ENCODE data around the gene GIT2. TPM values are rescaled to one million over a fixed set of nuclear protein-coding genes. Genes with fewer than 3 reads are reported as not detected.
"Not testable (repeated sequence)": the region's sequence is repeated elsewhere in the genome, so short reads cannot be mapped to it uniquely, and the experiment has no call there.

The GIT2 gene
- total and polyA plus RNA-seq, 7 donors, result 10.8 to 29.7 (median 20.3) TPM

DNA sequence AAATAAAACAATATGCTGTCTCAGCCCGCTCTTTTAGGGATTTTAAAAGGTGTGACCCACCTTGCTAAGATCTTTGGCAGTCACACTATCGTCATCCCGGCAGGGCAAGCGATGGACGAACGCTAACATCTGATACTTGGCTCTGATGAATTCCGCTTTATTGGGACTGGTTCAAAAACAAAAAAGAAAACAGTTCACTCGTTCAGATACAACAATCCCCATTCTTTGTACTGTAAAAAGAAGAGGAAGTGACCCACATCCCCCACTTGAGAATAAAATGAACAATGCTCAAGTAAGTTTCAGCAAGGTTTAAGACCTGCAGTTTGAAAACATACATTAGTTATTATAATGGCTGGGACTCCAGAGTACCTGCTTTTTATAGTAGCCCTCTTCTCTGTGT is 7.3 kb downstream of the GIT2 start:
- Histone ChIP-seq H3K4me1 (peaks cover 14% of the 10 kb centered on the region), H3K27ac (no peak overlapping the region), H3K36me3 (ENCODE audit: insufficient read depth in 1 of 2, low read depth in 1 of 2) (peaks cover 0 to 80% of the 10 kb centered on the region in 2 donors), H3K27me3 (ENCODE audit: insufficient read depth in 3 of 3, low read length in 2 of 3) (no peaks in the 10 kb centered on the region), H3K9me3 (no peaks in the 10 kb centered on the region), H3K4me3 (no peak overlapping the region)
- DNase-seq, result no peak
- WGBS, 3 donors, result 56 to 72% (median 65%) methylated on average over 8 of the region's 8 CpGs
- intact Hi-C loops (cut with DNase I), result no loop called here
- TF ChIP-seq, protein P1, sequence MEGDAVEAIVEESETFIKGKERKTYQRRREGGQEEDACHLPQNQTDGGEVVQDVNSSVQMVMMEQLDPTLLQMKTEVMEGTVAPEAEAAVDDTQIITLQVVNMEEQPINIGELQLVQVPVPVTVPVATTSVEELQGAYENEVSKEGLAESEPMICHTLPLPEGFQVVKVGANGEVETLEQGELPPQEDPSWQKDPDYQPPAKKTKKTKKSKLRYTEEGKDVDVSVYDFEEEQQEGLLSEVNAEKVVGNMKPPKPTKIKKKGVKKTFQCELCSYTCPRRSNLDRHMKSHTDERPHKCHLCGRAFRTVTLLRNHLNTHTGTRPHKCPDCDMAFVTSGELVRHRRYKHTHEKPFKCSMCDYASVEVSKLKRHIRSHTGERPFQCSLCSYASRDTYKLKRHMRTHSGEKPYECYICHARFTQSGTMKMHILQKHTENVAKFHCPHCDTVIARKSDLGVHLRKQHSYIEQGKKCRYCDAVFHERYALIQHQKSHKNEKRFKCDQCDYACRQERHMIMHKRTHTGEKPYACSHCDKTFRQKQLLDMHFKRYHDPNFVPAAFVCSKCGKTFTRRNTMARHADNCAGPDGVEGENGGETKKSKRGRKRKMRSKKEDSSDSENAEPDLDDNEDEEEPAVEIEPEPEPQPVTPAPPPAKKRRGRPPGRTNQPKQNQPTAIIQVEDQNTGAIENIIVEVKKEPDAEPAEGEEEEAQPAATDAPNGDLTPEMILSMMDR (IDR thresholded peaks at IDR 0.05), result no peak
- no peak for ATAC-seq

DNA sequence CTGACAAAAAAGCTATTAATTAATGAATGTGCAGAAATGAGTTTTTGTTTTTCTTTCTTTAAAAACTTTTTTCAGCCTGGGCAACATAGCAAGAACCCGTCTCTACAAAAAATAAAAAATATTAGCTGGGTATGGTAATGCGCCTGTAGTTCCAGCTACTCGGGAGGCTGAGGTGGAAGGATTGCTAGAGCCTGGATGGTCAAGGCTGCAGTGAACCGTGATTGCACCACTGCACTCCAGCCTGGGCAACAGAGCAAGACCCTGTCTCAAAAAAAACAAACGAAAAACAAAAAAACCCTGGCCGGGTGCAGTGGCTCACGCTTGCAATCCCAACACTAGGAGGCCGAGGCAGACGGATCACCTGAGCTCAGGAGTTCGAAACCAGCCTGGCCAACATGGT is 7.9 kb downstream of the GIT2 start:
- 89 to 91% (median 89%) methylated on average over 10 of the region's 10 CpGs for WGBS, 3 donors
- Histone ChIP-seq H3K27me3 (ENCODE audit: insufficient read depth in 3 of 3, low read length in 2 of 3) (no peaks in the 10 kb centered on the region), H3K27ac (no peak overlapping the region), H3K9me3 (no peaks in the 10 kb centered on the region), H3K4me3 (no peak overlapping the region), H3K36me3 (ENCODE audit: insufficient read depth in 1 of 2, low read depth in 1 of 2) (peaks cover 0 to 86% of the 10 kb centered on the region in 2 donors), H3K4me1 (peaks cover 9% of the 10 kb centered on the region)
- TF ChIP-seq, protein P1 (IDR thresholded peaks at IDR 0.05), result no peak
- intact Hi-C loops (cut with DNase I), result no loop called here
- DNase-seq (no peak), ATAC-seq (no peak)

DNA sequence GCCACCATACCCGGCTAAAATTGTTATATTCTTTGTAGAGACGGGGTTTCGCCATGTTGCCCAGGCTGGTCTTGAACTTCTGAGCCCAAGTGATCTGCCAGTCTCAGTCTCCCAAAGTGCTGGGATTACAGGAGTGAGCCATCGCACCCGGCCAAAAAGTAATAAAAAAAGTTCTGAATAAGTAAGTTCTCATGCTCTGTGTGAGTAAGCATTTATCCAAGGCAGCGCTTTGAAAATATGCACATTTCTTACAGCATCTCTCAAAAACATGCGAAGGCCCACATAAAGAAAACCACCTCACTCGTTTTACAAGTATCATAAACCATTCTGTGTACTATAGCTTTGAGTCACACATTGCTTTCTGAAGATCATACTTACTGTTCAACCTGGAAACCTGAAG is 8.6 kb downstream of the GIT2 start:
- Histone ChIP-seq H3K36me3 (ENCODE audit: insufficient read depth in 1 of 2, low read depth in 1 of 2) (peaks cover 0 to 93% of the 10 kb centered on the region in 2 donors), H3K27ac (no peak overlapping the region), H3K27me3 (ENCODE audit: insufficient read depth in 3 of 3, low read length in 2 of 3) (no peaks in the 10 kb centered on the region), H3K4me1 (peaks cover 9% of the 10 kb centered on the region), H3K4me3 (no peak overlapping the region), H3K9me3 (no peaks in the 10 kb centered on the region)
- 92 to 95% (median 94%) methylated on average over 8 of the region's 8 CpGs for WGBS, 3 donors
- ATAC-seq, result no peak
- DNase-seq, result no peak
- intact Hi-C loops (cut with DNase I), result no loop called here
- TF ChIP-seq, protein P1 (IDR thresholded peaks at IDR 0.05), result no peak

DNA sequence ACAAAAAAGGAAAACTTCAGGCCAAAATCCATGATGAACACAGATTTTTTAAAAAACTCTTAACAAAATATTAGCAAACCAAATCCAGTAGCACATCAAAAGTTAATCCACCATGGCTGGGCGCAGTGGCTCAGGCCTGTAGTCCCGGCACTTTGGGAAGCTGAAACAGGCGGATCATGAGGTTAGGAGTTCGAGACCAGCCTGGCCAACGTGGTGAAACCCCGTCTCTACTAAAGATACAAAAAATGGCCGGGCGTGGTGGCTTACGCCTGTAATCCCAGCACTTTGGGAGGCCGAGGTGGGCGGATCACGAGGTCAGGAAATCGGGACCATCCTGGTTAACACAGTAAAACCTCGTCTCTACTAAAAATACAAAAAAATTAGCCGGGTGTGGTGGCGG is 9.9 kb downstream of the GIT2 start:
- 93 to 96% (median 95%) methylated on average over 16 of the region's 16 CpGs for WGBS, 3 donors
- ATAC-seq; H3K27me3 ChIP-seq (ENCODE audit: insufficient read depth in 3 of 3, low read length in 2 of 3); H3K4me3 ChIP-seq; H3K9me3 ChIP-seq; intact Hi-C loops (cut with DNase I); H3K27ac ChIP-seq; H3K4me1 ChIP-seq; DNase-seq: not testable (repeated sequence)
- peaks cover 0 to 99% of the 10 kb centered on the region in 2 donors for H3K36me3 ChIP-seq (ENCODE audit: insufficient read depth in 1 of 2, low read depth in 1 of 2)

DNA sequence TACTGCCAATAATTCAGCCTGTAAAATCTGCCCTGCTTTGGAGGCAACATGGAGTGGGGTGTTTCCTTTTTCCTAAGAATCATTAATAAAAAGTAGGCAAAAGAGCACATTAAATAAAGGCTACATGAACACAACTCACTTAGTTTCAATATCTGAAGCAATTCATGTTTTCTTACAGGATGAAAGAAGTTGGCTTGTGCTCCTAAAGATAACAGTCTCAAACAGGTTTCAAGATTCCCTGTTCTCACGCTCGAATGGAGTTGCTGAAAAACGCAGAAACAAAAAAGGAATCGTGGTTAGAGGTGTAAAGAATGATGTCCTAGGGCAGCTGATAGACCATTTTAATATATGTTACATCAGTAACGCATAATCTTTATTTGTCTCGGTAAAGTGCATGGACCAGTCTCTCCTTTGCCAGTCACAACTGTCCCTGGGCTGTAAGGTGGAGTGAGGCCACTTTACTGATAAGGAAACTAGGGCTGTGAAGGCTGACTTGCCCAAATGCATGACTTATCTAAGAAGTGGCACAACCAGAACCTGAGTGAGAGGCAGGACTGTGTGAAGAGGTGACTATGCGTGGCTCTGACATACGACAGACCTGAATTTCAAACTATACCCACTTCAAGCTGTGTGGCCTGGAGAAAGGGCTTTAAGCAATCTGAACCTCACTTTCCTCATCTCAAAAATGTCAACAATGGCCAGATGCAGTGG is 12.6 kb downstream of the GIT2 start:
- Histone ChIP-seq H3K36me3 (ENCODE audit: insufficient read depth in 1 of 2, low read depth in 1 of 2) (peaks cover 0 to 99% of the 10 kb centered on the region in 2 donors), H3K4me3 (no peak overlapping the region), H3K9me3 (no peaks in the 10 kb centered on the region), H3K27ac (no peak overlapping the region), H3K27me3 (ENCODE audit: insufficient read depth in 3 of 3, low read length in 2 of 3) (no peaks in the 10 kb centered on the region), H3K4me1 (no peaks in the 10 kb centered on the region)
- TF ChIP-seq, protein P1 (IDR thresholded peaks at IDR 0.05), result no peak
- intact Hi-C loops (cut with DNase I), result no loop called here
- 94 to 96% (median 95%) methylated on average over 8 of the region's 8 CpGs for WGBS, 3 donors
- no peak for DNase-seq
- ATAC-seq, result no peak
